Erythroblast (primary cell): Measurements from ENCODE around the gene ABCF2.

Experiments
- GATA1 ChIP-seq: IDR thresholded peaks from 2 replicates; pipeline ENCODE4 v1.6.1; 2011; ENCODE audit warnings: low read depth, mild to moderate bottlenecking, control low read depth, low read length, moderate library complexity
- POLR2A ChIP-seq: IDR thresholded peaks from 2 replicates; pipeline ENCODE4 v1.6.1; 2011; ENCODE audit warnings: mild to moderate bottlenecking, low read length

GRCh38 chr7:151174246-151175046 lies 52.6 kb downstream of the ABCF2 start:
- no peak for TF ChIP-seq POLR2A
- no peak for TF ChIP-seq GATA1
